DMS53 (cell line): ENCODE measurements around the gene TNIP1.

Experiments used
- DNase-seq: peaks from one replicate; lab custom pipeline; 2025; lab: John Stamatoyannopoulos, UW

Gene TNIP1

GRCh38 chr5:151021746-151022145, 59.1 kb downstream of the TNIP1 start:
- DNase-seq = no peak

- DNase-seq = peak; percentile 96
Measured at GRCh38 chr5:151020304-151021110, 60.3 kb downstream of the TNIP1 start, which contains the start of gene GPX3. TSS of gene GPX3 (plus strand) at chr5:151020591. CDS start at chr5:151020655, 64 bp downstream.

- no peak for DNase-seq
Measured at GRCh38 chr5:151019331-151019730, 61.5 kb downstream of the TNIP1 start.

- DNase-seq = no peak
Measured at GRCh38 chr5:151018846-151019245, 62.0 kb downstream of the TNIP1 start.

GRCh38 chr5:151017897-151018296, 62.9 kb downstream of the TNIP1 start:
- no peak for DNase-seq

- no peak for DNase-seq
Measured at GRCh38 chr5:151016700-151017099, 64.1 kb downstream of the TNIP1 start.

- no peak for DNase-seq
Measured at GRCh38 chr5:151015974-151016587, 64.8 kb downstream of the TNIP1 start.

GRCh38 chr5:151014680-151015343, 66.0 kb downstream of the TNIP1 start:
- peak; percentile 13 for DNase-seq

- no peak for DNase-seq
Measured at GRCh38 chr5:151012862-151013261, 68.0 kb downstream of the TNIP1 start.

- no peak for DNase-seq
Measured at GRCh38 chr5:151008906-151009305, 71.9 kb downstream of the TNIP1 start.

- no peak for DNase-seq
Measured at GRCh38 chr5:151008210-151008491, 72.7 kb downstream of the TNIP1 start.

- DNase-seq = no peak
Measured at GRCh38 chr5:151007430-151008209, 73.2 kb downstream of the TNIP1 start.

GRCh38 chr5:151006704-151007334, 74.0 kb downstream of the TNIP1 start:
- no peak for DNase-seq

GRCh38 chr5:151005950-151006576, 74.8 kb downstream of the TNIP1 start:
- no peak for DNase-seq

GRCh38 chr5:151005187-151005949, 75.5 kb downstream of the TNIP1 start:
- no peak for DNase-seq

- DNase-seq = no peak
Measured at GRCh38 chr5:151004499-151004898, 76.3 kb downstream of the TNIP1 start.

- DNase-seq = no peak
Measured at GRCh38 chr5:151003503-151003860, 77.4 kb downstream of the TNIP1 start.

- DNase-seq = no peak
Measured at GRCh38 chr5:151002681-151003502, 77.9 kb downstream of the TNIP1 start.

GRCh38 chr5:151002250-151002649, 78.6 kb downstream of the TNIP1 start:
- peak; percentile 56 for DNase-seq

- DNase-seq = no peak
Measured at GRCh38 chr5:151001436-151001835, 79.4 kb downstream of the TNIP1 start.
